ENCODE measurements around the gene AP3B1. TPM values are rescaled to one million over a fixed set of nuclear protein-coding genes. Genes with fewer than 3 reads are reported as not detected.

The AP3B1 gene
- total and polyA plus RNA-seq, 2 of the 8 experiments (the other 6 are each of a cell fraction or from before 2014, with no cell fraction given), result 45.8 to 48.3 TPM

GRCh38 chr5:77993141-77993854 lies 301.2 kb downstream of the AP3B1 start:
- Histone ChIP-seq H3K79me2 (ENCODE audit: control insufficient read depth in 1 of 2, insufficient read depth in 2 of 2, low read length in 2 of 2) (no peaks in the 10 kb centered on the region), H3K27ac (ENCODE audit: low read depth, low read length) (no peak overlapping the region), H3K18ac (ENCODE audit: extremely low read depth, low read length) (no peak overlapping the region; the same call in 1 of the 2 replicates), H3K9ac (replicated peaks in 1 of 4; ENCODE audit: extremely low read depth in 1 of 4, low read depth in 3 of 4, low read length in 3 of 4) (no peak overlapping the region), H2BK120ac (replicated peaks; ENCODE audit: low read depth, low read length) (no peak overlapping the region), H3K56ac (replicated peaks; ENCODE audit: insufficient read length, low read depth, low read length) (no peak overlapping the region), H3K23me2 (ENCODE audit: low read depth, low read length) (no peaks in the 10 kb centered on the region), H3K4ac (replicated peaks; ENCODE audit: insufficient read length, low read depth, low read length) (no peak overlapping the region), H2BK5ac (ENCODE audit: low read depth, low read length) (no peak overlapping the region), H3K4me2 (ENCODE audit: insufficient read depth in 1 of 2, low read depth in 2 of 2, low read length in 2 of 2) (peak overlapping the region; percentile 22 to 33; a peak in 2 of 4 replicates), H4K5ac (ENCODE audit: insufficient read length, low read depth, low read length) (no peak overlapping the region), H2BK15ac (ENCODE audit: low read length) (no peak overlapping the region), H3K23ac (ENCODE audit: insufficient read length) (no peak overlapping the region), H4K20me1 (replicated peaks in 1 of 2; ENCODE audit: control insufficient read depth in 1 of 2, insufficient read depth in 2 of 2, low read length in 2 of 2) (peaks cover 3 to 13% of the 10 kb centered on the region in 2 experiments), H3K4me3 (ENCODE audit: extremely low read depth in 1 of 4, insufficient read depth in 2 of 4, low read depth in 3 of 4, low read length in 4 of 4) (no peak overlapping the region), H3K9me3 (ENCODE audit: insufficient read depth in 2 of 2, low read depth in 1 of 2, low read length in 1 of 2) (no peaks in the 10 kb centered on the region), H2BK20ac (ENCODE audit: low read length) (no peak overlapping the region), H3K4me1 (replicated peaks in 1 of 4; ENCODE audit: control insufficient read depth in 3 of 4, insufficient read depth in 4 of 4, low read length in 3 of 4) (peaks cover 9 to 23% (median 17%) of the 10 kb centered on the region in 4 experiments), H3K79me1 (ENCODE audit: low read depth, low read length) (no peaks in the 10 kb centered on the region), H3K27me3 (replicated peaks in 1 of 4; ENCODE audit: control insufficient read depth in 3 of 4, extremely low read depth in 1 of 4, insufficient read depth in 3 of 4, low read length in 3 of 4) (peaks cover 0 to 21% (median 16%) of the 10 kb centered on the region in 4 experiments; a peak in 6 of 7 replicates), H4K91ac (replicated peaks; ENCODE audit: insufficient read length, low read length) (no peak overlapping the region), H2AFZ (ENCODE audit: low read length) (no peak overlapping the region), H2AK5ac (ENCODE audit: low read depth, low read length) (no peak overlapping the region), H3K36me3 (ENCODE audit: control insufficient read depth in 2 of 4, insufficient read depth in 4 of 4, low read length in 3 of 4) (no peaks in the 10 kb centered on the region), H4K8ac (ENCODE audit: extremely low read depth, insufficient read depth, low read length) (no peak overlapping the region), H2BK12ac (ENCODE audit: low read depth, low read length) (no peak overlapping the region), H3K14ac (ENCODE audit: insufficient read length) (no peak overlapping the region)
- 71% methylated on average over 17 of the region's 17 CpGs; no CpG with 5 or more reads in 1 of the 2 experiments for WGBS, 2 experiments (ENCODE audit: extremely low coverage in 1 of 2, insufficient coverage in 1 of 2, insufficient read length in 1 of 2, insufficient replicate concordance in 2 of 2, low coverage in 1 of 2, low lambda C conversion rate in 2 of 2, missing lambda C conversion rate in 1 of 2)
- FAIRE-seq, result no peak
- ChIA-PET CTCF (ENCODE audit: partially characterized antibody) (interaction anchor here (1.2 to 2.8 kb wide), 4 partner anchors 10 to 16 kb away, joined by 4 to 13 read pairs (median 5); no protein-coding TSS in a partner anchor), POLR2A (ENCODE audit: partially characterized antibody) (interaction anchor here (0.6 kb wide), 2 partner anchors 10 to 148 kb away, joined by 3 read pairs; no protein-coding TSS in a partner anchor)
- no peak for DNase-seq (ENCODE audit: low read depth in 1 of 2, low spot score in 2 of 2)
- no peak for TF ChIP-seq SIN3A (conservative IDR thresholded peaks at IDR 0.05 in 1 of 2, IDR thresholded peaks at IDR 0.05 in 1 of 2; ENCODE audit: low read depth in 1 of 2, low read length in 2 of 2)
- TF ChIP-seq CTBP2 (IDR thresholded peaks at IDR 0.05; ENCODE audit: borderline replicate concordance, insufficient read depth, insufficient read length, low read length), result no peak
- TF ChIP-seq SAP30 (IDR thresholded peaks at IDR 0.05; ENCODE audit: insufficient read depth, insufficient replicate concordance, low read length), result no peak
- no peak for TF ChIP-seq TBP (IDR thresholded peaks at IDR 0.05; ENCODE audit: low read depth, low read length)
- no peak for TF ChIP-seq TCF12 (IDR thresholded peaks at IDR 0.05; ENCODE audit: low read depth, low read length)
- no peak for TF ChIP-seq CBX8 (IDR thresholded peaks at IDR 0.05; ENCODE audit: borderline replicate concordance, low read depth, low read length)
- no peak for TF ChIP-seq TAF7 (optimal IDR thresholded peaks at IDR 0.05; ENCODE audit: borderline replicate concordance, low read depth, low read length)
- TF ChIP-seq NANOG (IDR thresholded peaks at IDR 0.05; ENCODE audit: insufficient read depth, low read depth, low read length, poor library complexity, severe bottlenecking), result no peak
- TF ChIP-seq RFX5 (IDR thresholded peaks at IDR 0.05; ENCODE audit: borderline replicate concordance, low read depth, low read length), result no peak
- TF ChIP-seq NRF1 (IDR thresholded peaks at IDR 0.05; ENCODE audit: low read depth, low read length), result no peak
- TF ChIP-seq JUND (IDR thresholded peaks at IDR 0.05; ENCODE audit: low read length), result no peak
- TF ChIP-seq CEBPB (IDR thresholded peaks at IDR 0.05; ENCODE audit: low read depth, low read length), result no peak

All from H1 (cell line).